Stomach (tissue), 9 donors: ENCODE results near the gene DNAH3. TPM values are rescaled to one million over a fixed set of nuclear protein-coding genes. Genes with fewer than 3 reads are reported as not detected.
A peak's percentile ranks its signal among the peaks of the same experiment; 100 is the strongest.

Experiments
- DNase-seq, 2 donors: peaks; one replicate each; pipeline versions ENCODE4 v3.0.0 to v3.0.0-alpha.2; 2013 to 2019
- H3K27ac ChIP-seq, 5 donors: fragments of 200-600 bp in 4 of 5; sonication (generic) in 4 of 5; one replicate each; pipeline ENCODE4 v1.5.1; 2013 to 2019; ENCODE audit warnings: mild to moderate bottlenecking in 1 of 5, moderate library complexity in 1 of 5
- H3K27me3 ChIP-seq, 3 donors: fragments of 200-600 bp; sonication (generic); one replicate each; pipeline ENCODE4 v1.5.1; 2017 to 2019; ENCODE audit warnings: mixed run types in 1 of 3
- H3K36me3 ChIP-seq, 4 donors: fragments of 200-600 bp; sonication (generic); 1 replicate in 3 of 4; 2 replicates in 1 of 4; pipeline ENCODE4 v1.5.1; 2016 to 2019
- H3K4me1 ChIP-seq, 4 donors: fragments of 200-600 bp; sonication (generic); one replicate each; pipeline ENCODE4 v1.5.1; 2016 to 2019
- H3K4me3 ChIP-seq, 4 donors: fragments of 200-600 bp; sonication (generic) in 3 of 4; one replicate each; pipeline ENCODE4 v1.5.1; 2016 to 2019; ENCODE audit warnings: mild to moderate bottlenecking in 1 of 4
- H3K9me3 ChIP-seq, 4 donors: fragments of 200-600 bp; sonication (generic); one replicate each; pipeline ENCODE4 v1.5.1; 2016 to 2019
- EP300 ChIP-seq: sonication (generic); formaldehyde crosslinking; IDR thresholded peaks from one replicate; pipeline ENCODE4 v1.6.1; 2017; ENCODE audit warnings: antibody characterized with exemption
- POLR2A ChIP-seq, 4 donors: fragments of 450-650 bp; IDR thresholded peaks; one replicate each; pipeline ENCODE4 v1.6.1; 2016; ENCODE audit warnings: antibody characterized with exemption in 4 of 4, control low read depth in 2 of 4, mild to moderate bottlenecking in 1 of 4, moderate library complexity in 1 of 4
- POLR2AphosphoS5 ChIP-seq, 3 donors: sonication (generic); formaldehyde crosslinking; IDR thresholded peaks; one replicate each; pipeline ENCODE4 v1.6.1; 2016; ENCODE audit warnings: antibody characterized with exemption in 3 of 3
- WGBS, 5 donors: extraction: QIAGEN DNeasy Blood & Tissue Kit in 3 of 5; methylation state at CpG; one replicate each; pipeline versions ENCODE4 v1.1.5 to v1.1.7; 2013 to 2018; 5-methylcytosine and 5-hydroxymethylcytosine counted together
- intact Hi-C: fragments of 100-400 bp; cut with DNase I; formaldehyde crosslinking; loops from one replicate; pipeline ENCODE4 v1.15.1; 2023; ENCODE audit warnings: low total_unique reads
- polyA plus RNA-seq, 3 donors: library from polyadenylated mRNA; stranded (reverse); fragments of 200-250 nt; gene quantifications; one replicate each; pipeline ENCODE4 v1.2.3, GENCODE V29; 2013
- total RNA-seq, 5 donors: library from RNA; depleted of rRNA; stranded (reverse); fragments of >200 nt; gene quantifications; one replicate each; pipeline versions ENCODE4 v1.1.0 to v1.2.3, GENCODE V29; 2014 to 2016
- TF ChIP-seq, protein P1 (sequence below), 7 experiments: fragments of 450-650 bp in 4 of 7; fragments of 200-600 bp in 3 of 7; sonication (generic) in 3 of 7; IDR thresholded peaks; one replicate each; pipeline ENCODE4 v1.5.1; 2016 to 2019; ENCODE audit warnings: antibody characterized with exemption in 7 of 7, control low read depth in 2 of 7, mild to moderate bottlenecking in 1 of 7
- donor health status: healthy with polysubstance abuse.
- donor health status: Bipolar disorder and iron deficiency.
- donor health status: healthy.

Gene DNAH3
- total and polyA plus RNA-seq, 8 donors = 0.10 to 8.7 (median 0.18) TPM; not detected in 5

DNA sequence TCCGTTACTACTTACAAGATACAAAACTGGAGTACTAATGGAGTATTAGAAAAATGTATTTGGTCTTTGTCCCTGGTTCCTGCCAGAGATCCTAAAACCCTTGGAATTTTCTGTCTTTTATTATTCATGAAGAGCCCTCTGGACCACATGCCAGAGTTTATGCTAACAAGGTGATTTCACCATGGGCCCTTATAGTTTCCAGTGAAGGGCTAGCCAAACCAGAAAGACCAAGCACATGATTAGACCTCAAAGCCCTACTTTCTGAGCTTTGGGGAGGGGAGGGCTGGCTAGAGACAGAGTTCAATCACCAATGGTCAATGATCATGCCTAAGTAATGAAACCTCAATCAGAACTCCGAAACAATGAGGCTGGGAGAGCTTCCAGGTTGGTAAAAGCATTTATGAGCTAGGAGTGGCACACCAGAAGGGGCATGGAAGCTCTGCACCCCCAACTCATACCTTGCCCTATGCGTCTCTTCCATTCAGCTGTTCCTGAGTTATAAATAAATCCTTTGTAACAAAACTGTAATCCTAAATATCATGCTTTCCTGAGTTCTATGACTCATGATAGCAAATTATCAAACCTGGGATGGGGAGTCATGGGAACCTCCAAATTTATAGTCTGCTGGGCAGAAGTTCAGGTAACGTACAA, 260.9 kb downstream of the DNAH3 start:
- Histone ChIP-seq H3K4me3 (no peak overlapping the region), H3K9me3 (no peaks in the 10 kb centered on the region), H3K27ac (no peak overlapping the region), H3K27me3 (no peaks in the 10 kb centered on the region), H3K4me1 (peaks cover 9 to 51% (median 31%) of the 10 kb centered on the region in 4 donors), H3K36me3 (peaks cover 0 to 41% (median 29%) of the 10 kb centered on the region in 4 donors)
- TF ChIP-seq POLR2AphosphoS5 (IDR thresholded peaks at IDR 0.05) (no peak), EP300 (no peak), POLR2A (IDR thresholded peaks at IDR 0.05) (no peak)
- TF ChIP-seq, protein P1, sequence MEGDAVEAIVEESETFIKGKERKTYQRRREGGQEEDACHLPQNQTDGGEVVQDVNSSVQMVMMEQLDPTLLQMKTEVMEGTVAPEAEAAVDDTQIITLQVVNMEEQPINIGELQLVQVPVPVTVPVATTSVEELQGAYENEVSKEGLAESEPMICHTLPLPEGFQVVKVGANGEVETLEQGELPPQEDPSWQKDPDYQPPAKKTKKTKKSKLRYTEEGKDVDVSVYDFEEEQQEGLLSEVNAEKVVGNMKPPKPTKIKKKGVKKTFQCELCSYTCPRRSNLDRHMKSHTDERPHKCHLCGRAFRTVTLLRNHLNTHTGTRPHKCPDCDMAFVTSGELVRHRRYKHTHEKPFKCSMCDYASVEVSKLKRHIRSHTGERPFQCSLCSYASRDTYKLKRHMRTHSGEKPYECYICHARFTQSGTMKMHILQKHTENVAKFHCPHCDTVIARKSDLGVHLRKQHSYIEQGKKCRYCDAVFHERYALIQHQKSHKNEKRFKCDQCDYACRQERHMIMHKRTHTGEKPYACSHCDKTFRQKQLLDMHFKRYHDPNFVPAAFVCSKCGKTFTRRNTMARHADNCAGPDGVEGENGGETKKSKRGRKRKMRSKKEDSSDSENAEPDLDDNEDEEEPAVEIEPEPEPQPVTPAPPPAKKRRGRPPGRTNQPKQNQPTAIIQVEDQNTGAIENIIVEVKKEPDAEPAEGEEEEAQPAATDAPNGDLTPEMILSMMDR (IDR thresholded peaks at IDR 0.05) = no peak
- intact Hi-C loops = no loop called here
- 81 to 85% (median 83%) methylated on average over 3 to 4 of the region's 4 CpGs for WGBS, 5 donors
- no peak for DNase-seq

DNA sequence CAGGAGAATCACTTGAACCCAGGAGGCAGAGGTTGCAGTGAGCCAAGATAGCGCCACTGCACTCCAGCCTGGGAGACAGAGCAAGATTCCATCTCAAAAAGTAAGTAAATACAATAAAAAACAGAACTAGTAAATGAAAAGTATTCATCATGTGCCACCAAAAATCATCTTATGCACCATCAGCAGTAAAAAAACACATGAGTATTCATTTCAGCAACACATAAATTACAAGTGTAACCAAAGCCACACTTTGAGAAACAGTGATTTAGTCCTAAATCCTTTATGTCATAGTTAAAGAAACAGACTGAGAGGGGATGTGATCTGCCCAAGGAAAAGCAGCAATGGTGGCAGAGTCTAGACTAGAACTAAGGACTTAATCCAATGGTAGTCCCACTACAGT, 263.4 kb downstream of the DNAH3 start:
- 81 to 96% (median 93%) methylated on average over 1 of the region's 1 CpG for WGBS, 5 donors

DNA sequence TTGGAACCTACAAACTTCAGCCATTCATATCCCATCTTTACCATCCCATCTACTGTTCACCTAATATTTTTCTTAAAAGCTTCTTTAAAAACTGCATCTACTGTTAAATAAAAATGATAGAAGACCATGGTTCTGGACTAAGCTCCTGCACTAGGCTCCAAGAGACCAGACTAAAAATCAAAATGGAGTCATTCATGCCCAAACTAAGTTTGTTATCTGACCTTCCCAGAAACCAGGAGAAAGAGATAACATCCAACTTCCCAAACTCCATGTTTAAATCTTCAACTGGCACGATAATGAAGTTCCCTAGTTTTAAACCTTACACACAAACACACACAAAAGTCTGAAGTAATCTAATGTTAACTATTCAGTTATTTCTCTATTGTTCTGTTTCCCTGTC, 264.3 kb downstream of the DNAH3 start:
- H3K4me1 ChIP-seq = peaks cover 36 to 83% (median 56%) of the 10 kb centered on the region in 4 donors
- no peaks in the 10 kb centered on the region for H3K9me3 ChIP-seq
- H3K27ac ChIP-seq = peak overlapping the region in 1 of 5 donors; percentile 9
- 0 to 59% (median 20%) methylated on average over 1 of the region's 1 CpG for WGBS, 5 donors
- no peak overlapping the region for H3K4me3 ChIP-seq
- intact Hi-C loops = no loop called here
- H3K36me3 ChIP-seq = peaks cover 0 to 7% (median under 1%) of the 10 kb centered on the region in 4 donors
- TF ChIP-seq POLR2A (IDR thresholded peaks at IDR 0.05) (no peak), POLR2AphosphoS5 (IDR thresholded peaks at IDR 0.05) (no peak), EP300 (no peak)
- TF ChIP-seq, protein P1 (IDR thresholded peaks at IDR 0.05) = no peak
- no peak for DNase-seq
- no peaks in the 10 kb centered on the region for H3K27me3 ChIP-seq

More for the DNA sequence above, 263.4 kb downstream of the DNAH3 start:
- intact Hi-C loops = no loop called here
- Histone ChIP-seq H3K27ac (peak overlapping the region in 1 of 5 donors; percentile 9), H3K36me3 (peaks cover 0 to 16% (median 9%) of the 10 kb centered on the region in 4 donors), H3K4me1 (peaks cover 28 to 74% (median 51%) of the 10 kb centered on the region in 4 donors), H3K27me3 (no peaks in the 10 kb centered on the region), H3K9me3 (no peaks in the 10 kb centered on the region), H3K4me3 (no peak overlapping the region)
- TF ChIP-seq POLR2AphosphoS5 (IDR thresholded peaks at IDR 0.05) (no peak), EP300 (no peak), POLR2A (IDR thresholded peaks at IDR 0.05) (no peak)
- TF ChIP-seq, protein P1 (IDR thresholded peaks at IDR 0.05) = no peak
- no peak for DNase-seq

DNA sequence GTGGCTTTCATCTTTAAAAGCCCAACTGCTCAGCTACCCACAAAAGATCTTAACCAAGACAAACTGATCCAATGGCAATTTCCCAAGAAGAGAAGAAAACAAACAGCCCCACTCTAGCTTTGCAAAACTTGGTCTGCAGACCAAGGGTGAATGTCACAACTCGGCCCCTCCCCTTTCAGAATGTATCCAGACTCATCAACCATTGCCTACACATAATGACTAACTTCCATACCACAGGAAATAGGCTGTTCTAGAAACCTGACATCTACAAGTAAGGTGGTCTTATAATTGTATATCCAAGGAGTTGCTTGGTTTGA, 266.4 kb downstream of the DNAH3 start:
- intact Hi-C loops = no loop called here
- 31 to 58% (median 42%) methylated on average over 1 of the region's 1 CpG for WGBS, 5 donors
- H3K9me3 ChIP-seq = no peaks in the 10 kb centered on the region
- H3K4me1 ChIP-seq = peaks cover 48 to 87% (median 68%) of the 10 kb centered on the region in 4 donors
- TF ChIP-seq, protein P1 (IDR thresholded peaks at IDR 0.05) = no peak
- TF ChIP-seq POLR2AphosphoS5 (IDR thresholded peaks at IDR 0.05) (no peak), POLR2A (IDR thresholded peaks at IDR 0.05) (no peak), EP300 (no peak)
- H3K27ac ChIP-seq = peak overlapping the region in 4 of 5 donors; percentile 13 to 82 (median 60)
- H3K27me3 ChIP-seq = no peaks in the 10 kb centered on the region
- H3K4me3 ChIP-seq = no peak overlapping the region
- H3K36me3 ChIP-seq = no peaks in the 10 kb centered on the region
- DNase-seq = no peak
